Body of pancreas (tissue), 4 donors: ENCODE results near the gene CPLANE2. TPM values are rescaled to one million over a fixed set of nuclear protein-coding genes. Genes with fewer than 3 reads are reported as not detected.

ENCODE experiments used
- ATAC-seq: fragments of 150-250 bp; one replicate; pipeline ENCODE4 v1.9.1; 2016
- DNase-seq, 4 donors: peaks; one replicate each; pipeline ENCODE4 v3.0.0-alpha.2; 2019
- H3K27ac ChIP-seq, 4 donors: fragments of 200-600 bp; sonication (generic); 1 replicate in 3 of 4; 2 replicates in 1 of 4; pipeline versions ENCODE4 v1.5.1 to v1.6.1; 2016 to 2019; ENCODE audit warnings: mild to moderate bottlenecking in 1 of 4, mixed read lengths in 1 of 4, moderate library complexity in 1 of 4
- H3K27me3 ChIP-seq, 2 donors: fragments of 200-600 bp; sonication (generic); one replicate each; pipeline ENCODE4 v1.6.0; 2016; ENCODE audit warnings: mild to moderate bottlenecking in 1 of 2
- H3K36me3 ChIP-seq, 2 donors: fragments of 200-600 bp; sonication (generic); replicated peaks in 1 of 2; 2 replicates each; pipeline ENCODE4 v1.5.1; 2016; ENCODE audit warnings: low read depth in 2 of 2; ENCODE audit not compliant: insufficient read depth in 1 of 2
- H3K4me1 ChIP-seq: fragments of 200-600 bp; sonication (generic); one replicate; pipeline ENCODE4 v1.6.0; 2016
- H3K4me3 ChIP-seq, 2 donors: fragments of 200-600 bp; sonication (generic); 1 replicate in 1 of 2; 2 replicates in 1 of 2; pipeline ENCODE4 v1.5.1; 2016 to 2019
- H3K9me3 ChIP-seq, 3 donors: fragments of 200-600 bp; sonication (generic); 1 replicate in 2 of 3; 2 replicates in 1 of 3; pipeline ENCODE4 v1.5.1; 2016
- CTCF ChIP-seq, 7 experiments: fragments of 450-650 bp in 4 of 7; fragments of 200-600 bp in 3 of 7; sonication (generic) in 3 of 7; IDR thresholded peaks; one replicate each; pipeline ENCODE4 v1.5.1; 2016 to 2019; ENCODE audit warnings: antibody characterized with exemption in 7 of 7
- POLR2A ChIP-seq, 3 donors: fragments of 450-650 bp; IDR thresholded peaks; one replicate each; pipeline ENCODE4 v1.6.1; 2016; ENCODE audit warnings: antibody characterized with exemption in 3 of 3, mild to moderate bottlenecking in 2 of 3
- WGBS, 2 donors: methylation state at CpG; one replicate each; pipeline ENCODE4 v1.1.5; 2017; 5-methylcytosine and 5-hydroxymethylcytosine counted together
- intact Hi-C: fragments of 100-400 bp; cut with DNase I; formaldehyde crosslinking; loops from one replicate; pipeline ENCODE4 v1.15.1; 2023
- total RNA-seq, 2 donors: library from RNA; depleted of rRNA; stranded (reverse); fragments of >200 nt; gene quantifications; one replicate each; pipeline ENCODE4 v1.1.0, GENCODE V29; 2016

The CPLANE2 gene
- total RNA-seq, 2 donors from 2014 or later = 3.6 TPM

GRCh38 chr1:16244650-16245285 is 7.8 kb upstream of the CPLANE2 start:
- Histone ChIP-seq H3K4me3 (no peak overlapping the region), H3K4me1 (peaks cover 51% of the 10 kb centered on the region), H3K9me3 (no peaks in the 10 kb centered on the region), H3K27me3 (no peaks in the 10 kb centered on the region), H3K36me3 (no peaks in the 10 kb centered on the region), H3K27ac (peak overlapping the region in 1 of 4 donors; percentile 51)
- 64 to 78% methylated on average over 6 to 8 of the region's 8 CpGs for WGBS, 2 donors
- no peak for ATAC-seq
- DNase-seq = no peak
- no peak for TF ChIP-seq POLR2A (IDR thresholded peaks at IDR 0.05)
- no peak for TF ChIP-seq CTCF (IDR thresholded peaks at IDR 0.05)
- intact Hi-C loops = loop anchor here (5.0 kb wide), 1 partner anchor 47 kb away; no protein-coding TSS in a partner anchor

DNA sequence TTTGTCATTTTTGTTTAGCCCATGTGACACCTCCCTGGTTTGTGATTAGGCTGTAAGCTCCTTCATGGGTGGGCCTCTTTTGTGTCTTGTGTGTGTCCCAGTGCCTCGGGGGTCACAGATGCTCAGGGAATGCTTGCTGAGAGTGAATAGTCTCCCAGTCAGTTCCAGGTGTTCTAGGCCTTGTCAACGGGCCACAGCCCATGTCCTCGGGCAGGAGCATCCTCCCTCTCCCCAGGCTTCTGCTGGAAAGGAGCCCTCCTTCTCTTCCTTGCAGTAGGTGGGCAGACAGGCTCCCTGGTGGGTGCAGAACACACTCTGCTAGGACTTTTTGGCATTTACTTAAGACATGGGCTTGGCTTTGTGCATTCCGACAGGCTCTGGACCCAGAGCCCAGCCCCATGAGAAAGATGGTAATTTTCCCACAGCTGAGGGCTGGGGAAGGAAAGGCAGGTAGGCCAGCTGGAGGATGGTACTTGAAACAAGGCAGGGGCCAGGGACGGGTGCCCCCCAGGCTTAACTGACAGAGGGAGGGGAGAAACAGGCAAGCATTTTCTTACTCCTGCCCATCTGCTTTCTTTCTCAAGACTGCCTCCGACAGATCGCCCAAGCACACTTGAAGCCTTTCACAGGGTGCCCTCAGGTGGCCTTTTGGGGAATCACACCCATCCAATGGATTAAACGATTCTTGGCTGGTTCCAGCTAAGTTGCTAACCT is 7.1 kb upstream of the CPLANE2 start:
- Histone ChIP-seq H3K36me3 (no peaks in the 10 kb centered on the region), H3K27ac (peak overlapping the region; percentile 37 to 67 (median 54)), H3K27me3 (no peaks in the 10 kb centered on the region), H3K9me3 (no peaks in the 10 kb centered on the region), H3K4me1 (peaks cover 44% of the 10 kb centered on the region), H3K4me3 (no peak overlapping the region)
- TF ChIP-seq CTCF (IDR thresholded peaks at IDR 0.05) (peak; percentile 82 to 97 (median 93)), POLR2A (IDR thresholded peaks at IDR 0.05) (no peak)
- ATAC-seq (peak; percentile 71), DNase-seq (peak; percentile 89 to 94 (median 90))
- WGBS, 2 donors = 15 to 20% methylated on average over 5 to 8 of the region's 8 CpGs
- intact Hi-C loops = loop anchor here (5.0 kb wide), 1 partner anchor 47 kb away; no protein-coding TSS in a partner anchor

DNA sequence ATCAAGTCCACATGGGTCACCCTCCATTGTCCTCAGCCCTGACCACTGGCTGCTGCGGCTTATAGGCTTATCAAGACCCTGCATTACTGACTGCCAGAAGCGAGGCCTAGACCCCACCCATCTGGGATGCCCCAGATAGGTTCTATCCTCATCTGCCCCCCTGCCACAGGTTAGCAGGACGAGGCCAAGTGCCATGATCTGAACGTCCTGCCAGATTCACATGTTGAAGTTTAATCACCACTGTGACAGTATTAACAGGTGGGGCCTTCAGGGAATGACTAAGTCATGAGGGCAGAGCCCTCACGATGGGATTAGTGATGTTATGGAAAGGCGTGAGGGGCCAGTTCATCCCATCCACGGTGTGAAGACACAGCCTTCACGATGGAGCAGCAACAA is 6.2 kb upstream of the CPLANE2 start:
- no peaks in the 10 kb centered on the region for H3K9me3 ChIP-seq
- no peak overlapping the region for H3K4me3 ChIP-seq
- no peak overlapping the region for H3K27ac ChIP-seq
- peaks cover 35% of the 10 kb centered on the region for H3K4me1 ChIP-seq
- 69 to 70% methylated on average over 6 to 8 of the region's 8 CpGs for WGBS, 2 donors
- ATAC-seq (no peak), DNase-seq (no peak)
- TF ChIP-seq CTCF (IDR thresholded peaks at IDR 0.05) = no peak
- TF ChIP-seq POLR2A (IDR thresholded peaks at IDR 0.05) = no peak
- no peaks in the 10 kb centered on the region for H3K36me3 ChIP-seq
- H3K27me3 ChIP-seq = no peaks in the 10 kb centered on the region
- intact Hi-C loops = loop anchor here (5.0 kb wide), 1 partner anchor 46 kb away; no protein-coding TSS in a partner anchor

GRCh38 chr1:16242556-16243214 is 5.7 kb upstream of the CPLANE2 start:
- H3K4me1 ChIP-seq = peaks cover 34% of the 10 kb centered on the region
- WGBS, 2 donors = 79 to 81% methylated on average over 11 to 17 of the region's 17 CpGs
- no peaks in the 10 kb centered on the region for H3K36me3 ChIP-seq
- intact Hi-C loops = loop anchor here (5.0 kb wide), 1 partner anchor 45 kb away; no protein-coding TSS in a partner anchor
- no peak for ATAC-seq
- H3K4me3 ChIP-seq = no peak overlapping the region
- H3K27me3 ChIP-seq = no peaks in the 10 kb centered on the region
- DNase-seq = no peak
- no peak for TF ChIP-seq POLR2A (IDR thresholded peaks at IDR 0.05)
- TF ChIP-seq CTCF (IDR thresholded peaks at IDR 0.05) = no peak
- no peaks in the 10 kb centered on the region for H3K9me3 ChIP-seq
- no peak overlapping the region for H3K27ac ChIP-seq
